ENCODE data around the gene KIAA1958.

The KIAA1958 gene

GRCh38 chr9:112620388-112620787 is 133.8 kb downstream of the KIAA1958 start:
- Histone ChIP-seq H3K9me3 (ENCODE audit: low read length) (no peaks in the 10 kb centered on the region), H3K4me1 (ENCODE audit: insufficient read depth, low read length, severe bottlenecking) (peaks cover 5% of the 10 kb centered on the region), H3K36me3 (ENCODE audit: insufficient read depth, low read length) (peaks cover 8% of the 10 kb centered on the region), H3K27ac (ENCODE audit: low read depth, low read length, poor library complexity, severe bottlenecking) (no peak overlapping the region), H3F3A (ENCODE audit: insufficient read depth, low read length) (no peaks in the 10 kb centered on the region), H3K79me2 (ENCODE audit: insufficient read depth, low read length) (no peaks in the 10 kb centered on the region), H3K9me2 (ENCODE audit: low read depth, low read length) (no peaks in the 10 kb centered on the region), H3K4me2 (ENCODE audit: low read length) (no peak overlapping the region), H4K20me1 (ENCODE audit: insufficient read depth, low read length) (no peaks in the 10 kb centered on the region), H3K4me3 (ENCODE audit: low read depth, low read length, poor library complexity, severe bottlenecking) (no peak overlapping the region), H2AFZ (ENCODE audit: low read length) (no peak overlapping the region), H3K9ac (ENCODE audit: low read length) (no peak overlapping the region), H3K27me3 (ENCODE audit: insufficient read depth, low read length) (no peaks in the 10 kb centered on the region)
- TF ChIP-seq CTCF (IDR thresholded peaks at IDR 0.05; ENCODE audit: low read length) (no peak), EZH2 (IDR thresholded peaks at IDR 0.05; ENCODE audit: borderline replicate concordance, low read length) (no peak)

DNA sequence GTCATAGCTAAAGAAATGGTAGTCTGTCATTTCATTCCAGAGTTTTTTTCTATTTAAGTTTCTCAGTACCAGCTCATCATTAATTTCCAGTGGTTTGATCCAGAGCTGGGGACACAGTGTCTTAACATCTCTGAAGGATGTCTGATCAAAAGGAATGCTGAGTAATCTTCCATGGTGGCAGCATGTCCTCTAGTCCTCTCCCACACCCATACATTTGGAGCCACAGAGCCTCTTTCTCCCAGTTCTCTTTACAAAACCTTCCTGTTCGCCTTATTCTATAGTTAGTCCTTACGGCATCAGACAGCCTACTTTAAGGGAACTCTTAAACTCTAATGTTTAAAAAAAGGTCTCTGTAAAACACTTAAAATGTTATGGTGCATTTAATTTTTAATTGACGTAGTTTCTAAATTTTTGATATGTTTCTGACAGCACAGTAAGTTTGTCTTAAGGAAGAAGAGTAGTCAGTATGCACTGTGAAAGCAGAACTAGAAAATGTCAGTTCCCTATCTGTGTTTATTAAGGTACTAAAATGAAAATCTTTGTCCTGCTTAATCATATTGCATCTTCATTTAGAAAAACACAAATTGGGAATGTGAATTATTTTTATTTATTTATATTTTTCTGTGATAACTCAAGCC is 134.5 kb downstream of the KIAA1958 start:
- no peaks in the 10 kb centered on the region for H3K79me2 ChIP-seq (ENCODE audit: insufficient read depth, low read length)
- peaks cover 8% of the 10 kb centered on the region for H3K36me3 ChIP-seq (ENCODE audit: insufficient read depth, low read length)
- TF ChIP-seq CTCF (IDR thresholded peaks at IDR 0.05; ENCODE audit: low read length): no peak
- TF ChIP-seq EZH2 (IDR thresholded peaks at IDR 0.05; ENCODE audit: borderline replicate concordance, low read length): no peak
- no peak overlapping the region for H3K4me3 ChIP-seq (ENCODE audit: low read depth, low read length, poor library complexity, severe bottlenecking)
- no peaks in the 10 kb centered on the region for H4K20me1 ChIP-seq (ENCODE audit: insufficient read depth, low read length)
- 0 out of 2 replicates have a peak overlapping the region, but pooled peaks have one; percentile 16 for H3K9ac ChIP-seq (ENCODE audit: low read length)
- no peak overlapping the region for H2AFZ ChIP-seq (ENCODE audit: low read length)
- no peak overlapping the region for H3K4me2 ChIP-seq (ENCODE audit: low read length)
- H3K4me1 ChIP-seq (ENCODE audit: insufficient read depth, low read length, severe bottlenecking): peaks cover 5% of the 10 kb centered on the region
- no peaks in the 10 kb centered on the region for H3K27me3 ChIP-seq (ENCODE audit: insufficient read depth, low read length)
- no peaks in the 10 kb centered on the region for H3F3A ChIP-seq (ENCODE audit: insufficient read depth, low read length)
- H3K9me2 ChIP-seq (ENCODE audit: low read depth, low read length): no peaks in the 10 kb centered on the region
- no peaks in the 10 kb centered on the region for H3K9me3 ChIP-seq (ENCODE audit: low read length)
- H3K27ac ChIP-seq (ENCODE audit: low read depth, low read length, poor library complexity, severe bottlenecking): no peak overlapping the region

- no peak for TF ChIP-seq CTCF (IDR thresholded peaks at IDR 0.05; ENCODE audit: low read length)
- no peak for TF ChIP-seq EZH2 (IDR thresholded peaks at IDR 0.05; ENCODE audit: borderline replicate concordance, low read length)
- Histone ChIP-seq H3K36me3 (ENCODE audit: insufficient read depth, low read length) (peaks cover 2% of the 10 kb centered on the region), H3K27ac (ENCODE audit: low read depth, low read length, poor library complexity, severe bottlenecking) (no peak overlapping the region), H4K20me1 (ENCODE audit: insufficient read depth, low read length) (no peaks in the 10 kb centered on the region), H3K4me1 (ENCODE audit: insufficient read depth, low read length, severe bottlenecking) (peaks cover 12% of the 10 kb centered on the region), H3K4me2 (ENCODE audit: low read length) (no peak overlapping the region), H3K4me3 (ENCODE audit: low read depth, low read length, poor library complexity, severe bottlenecking) (no peak overlapping the region), H3K9me3 (ENCODE audit: low read length) (no peaks in the 10 kb centered on the region), H3K9ac (ENCODE audit: low read length) (no peak overlapping the region), H2AFZ (ENCODE audit: low read length) (no peak overlapping the region), H3K9me2 (ENCODE audit: low read depth, low read length) (no peaks in the 10 kb centered on the region), H3F3A (ENCODE audit: insufficient read depth, low read length) (0 out of 2 replicates have a peak, but pooled peaks cover 2% of the 10 kb centered on the region), H3K27me3 (ENCODE audit: insufficient read depth, low read length) (no peaks in the 10 kb centered on the region), H3K79me2 (ENCODE audit: insufficient read depth, low read length) (no peaks in the 10 kb centered on the region)
These were observed 136.6 kb downstream of the KIAA1958 start for GRCh38 chr9:112623198-112623597.
